Epithelial cell of esophagus (primary cell): Measurements from ENCODE around the gene EML6.
"Not testable (repeated sequence)": the region's sequence is repeated elsewhere in the genome, so short reads cannot be mapped to it uniquely, and the experiment has no call there.

ENCODE experiments used
- DNase-seq: peaks from one replicate; pipeline ENCODE4 v3.0.0; 2010; ENCODE audit warnings: low read depth
- H3K4me3 ChIP-seq: 2 replicates; pipeline ENCODE4 v1.5.1; 2011; ENCODE audit warnings: mild to moderate bottlenecking, low read length, control low read depth
- CTCF ChIP-seq: IDR thresholded peaks from 2 replicates; pipeline ENCODE4 v1.5.1; 2011; ENCODE audit warnings: low read depth, mild to moderate bottlenecking, low read length, control low read depth, inconsistent platforms; ENCODE audit not compliant: insufficient read depth; ENCODE audit errors: missing control alignments

EML6 gene

GRCh38 chr2:54871457-54872107, 148.1 kb downstream of the EML6 start:
- no peak overlapping the region for H3K4me3 ChIP-seq
- no peak for DNase-seq
- no peak for TF ChIP-seq CTCF

GRCh38 chr2:54872780-54873179, 149.3 kb downstream of the EML6 start:
- TF ChIP-seq CTCF = no peak
- H3K4me3 ChIP-seq = no peak overlapping the region
- no peak for DNase-seq

GRCh38 chr2:54873236-54873635, 149.8 kb downstream of the EML6 start:
- DNase-seq, H3K4me3 ChIP-seq: not testable (repeated sequence)

GRCh38 chr2:54876764-54877163, 153.3 kb downstream of the EML6 start:
- TF ChIP-seq CTCF = no peak
- no peak overlapping the region for H3K4me3 ChIP-seq
- no peak for DNase-seq

GRCh38 chr2:54878182-54878581, 154.7 kb downstream of the EML6 start:
- no peak for DNase-seq

GRCh38 chr2:54879032-54879431, 155.6 kb downstream of the EML6 start:
- no peak for TF ChIP-seq CTCF
- DNase-seq = no peak
- H3K4me3 ChIP-seq = no peak overlapping the region

More at GRCh38 chr2:54878182-54878581, 154.7 kb downstream of the EML6 start:
- TF ChIP-seq CTCF = no peak
- H3K4me3 ChIP-seq = no peak overlapping the region

GRCh38 chr2:54879598-54880332, 156.3 kb downstream of the EML6 start:
- no peak overlapping the region for H3K4me3 ChIP-seq
- no peak for DNase-seq
- TF ChIP-seq CTCF = no peak
